GM20000 (cell line): ENCODE results near the gene SYNPO2.
A peak's percentile ranks its signal among the peaks of the same experiment; 100 is the strongest.
"Not testable (repeated sequence)": the region's sequence is repeated elsewhere in the genome, so short reads cannot be mapped to it uniquely, and the experiment has no call there.

Experiments
- DNase-seq: peaks from one replicate; pipeline ENCODE4 v3.0.0; 2012; ENCODE audit warnings: low spot score
- TF ChIP-seq, protein P1 (sequence below): IDR thresholded peaks from 2 replicates; pipeline ENCODE4 v1.5.1; 2012; ENCODE audit warnings: mild to moderate bottlenecking, control low read depth; ENCODE audit errors: extremely low read depth, missing control alignments

SYNPO2 gene

GRCh38 chr4:119039160-119039559 lies 150.5 kb downstream of the SYNPO2 start:
- TF ChIP-seq, protein P1, sequence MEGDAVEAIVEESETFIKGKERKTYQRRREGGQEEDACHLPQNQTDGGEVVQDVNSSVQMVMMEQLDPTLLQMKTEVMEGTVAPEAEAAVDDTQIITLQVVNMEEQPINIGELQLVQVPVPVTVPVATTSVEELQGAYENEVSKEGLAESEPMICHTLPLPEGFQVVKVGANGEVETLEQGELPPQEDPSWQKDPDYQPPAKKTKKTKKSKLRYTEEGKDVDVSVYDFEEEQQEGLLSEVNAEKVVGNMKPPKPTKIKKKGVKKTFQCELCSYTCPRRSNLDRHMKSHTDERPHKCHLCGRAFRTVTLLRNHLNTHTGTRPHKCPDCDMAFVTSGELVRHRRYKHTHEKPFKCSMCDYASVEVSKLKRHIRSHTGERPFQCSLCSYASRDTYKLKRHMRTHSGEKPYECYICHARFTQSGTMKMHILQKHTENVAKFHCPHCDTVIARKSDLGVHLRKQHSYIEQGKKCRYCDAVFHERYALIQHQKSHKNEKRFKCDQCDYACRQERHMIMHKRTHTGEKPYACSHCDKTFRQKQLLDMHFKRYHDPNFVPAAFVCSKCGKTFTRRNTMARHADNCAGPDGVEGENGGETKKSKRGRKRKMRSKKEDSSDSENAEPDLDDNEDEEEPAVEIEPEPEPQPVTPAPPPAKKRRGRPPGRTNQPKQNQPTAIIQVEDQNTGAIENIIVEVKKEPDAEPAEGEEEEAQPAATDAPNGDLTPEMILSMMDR, result no peak

DNA sequence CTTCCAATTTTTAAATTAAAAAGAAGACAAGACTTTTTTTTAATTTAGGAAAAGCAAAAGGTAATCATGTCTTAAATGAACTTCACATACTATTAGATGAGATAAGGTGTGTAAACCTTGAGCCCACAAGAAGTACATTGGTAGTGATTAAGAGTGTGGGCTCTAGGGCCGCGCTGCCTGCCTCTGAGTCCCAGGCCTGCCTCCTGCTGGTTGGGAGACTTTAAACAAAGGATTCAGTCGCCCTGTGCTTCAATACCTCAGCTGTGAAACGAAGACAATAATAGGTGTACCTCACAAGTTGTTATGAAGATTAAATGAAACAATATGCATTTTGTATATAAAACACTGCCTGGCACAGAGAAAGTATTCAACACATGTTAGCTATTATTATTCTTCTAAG lies 151.1 kb downstream of the SYNPO2 start:
- TF ChIP-seq, protein P1, result no peak
- no peak for DNase-seq

More at GRCh38 chr4:119039160-119039559, 150.5 kb downstream of the SYNPO2 start:
- DNase-seq, result no peak

- no peak for DNase-seq
- TF ChIP-seq, protein P1, result no peak
These were observed 151.6 kb downstream of the SYNPO2 start for GRCh38 chr4:119040261-119040660.

GRCh38 chr4:119040694-119041185 lies 152.1 kb downstream of the SYNPO2 start:
- TF ChIP-seq, protein P1, result no peak
- DNase-seq, result no peak

- TF ChIP-seq, protein P1, result no peak
- DNase-seq, result no peak
These were observed 152.7 kb downstream of the SYNPO2 start for GRCh38 chr4:119041396-119041795.

- DNase-seq, result peak; percentile 71
- TF ChIP-seq, protein P1, result peak; percentile 42
These were observed 153.4 kb downstream of the SYNPO2 start for GRCh38 chr4:119041951-119042560.

DNA sequence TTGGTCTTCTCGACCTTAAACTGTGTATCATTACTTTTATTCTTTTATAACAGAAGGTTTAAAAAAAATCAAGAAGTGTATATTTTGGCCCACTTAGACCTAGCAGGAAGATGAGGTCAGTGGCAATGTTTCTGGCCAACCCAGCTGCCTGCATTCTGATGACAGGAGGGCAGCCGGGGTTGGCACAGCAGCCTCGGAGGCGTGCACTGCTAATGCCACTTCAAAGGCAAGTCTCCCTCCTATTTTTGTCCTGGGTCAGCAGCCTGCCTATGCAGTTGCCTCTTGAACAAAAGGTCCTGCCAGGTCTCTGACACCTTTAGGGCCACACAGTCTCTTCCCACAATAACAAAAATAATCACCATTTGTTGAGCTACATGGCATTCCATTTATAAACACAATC lies 157.6 kb downstream of the SYNPO2 start:
- DNase-seq, result no peak
- TF ChIP-seq, protein P1, result no peak

- DNase-seq, result not testable (repeated sequence)
These were observed 158.4 kb downstream of the SYNPO2 start for GRCh38 chr4:119047059-119047458.
